MCF 10A (cell line): ENCODE data around the gene MED13. TPM values are rescaled to one million over a fixed set of nuclear protein-coding genes. Genes with fewer than 3 reads are reported as not detected.

Source experiments
- BruUV-seq: library from RNA; stranded (reverse); fragments of 400-500 nt; replicated peaks from 2 replicates; lab custom pipeline; 2021; lab: Mats Ljungman, UMichigan
- CTCF ChIA-PET: fragments of 300-600 bp; sonication (Branson Sonifier 250); formaldehyde crosslinking; extraction: SDS; loops from one replicate; lab custom pipeline; 2021; ENCODE audit warnings: antibody characterized with exemption, inconsistent platforms; lab: Yijun Ruan, JAX
- POLR2A ChIA-PET: fragments of 300-600, 350-650 bp; sonication (Branson Sonifier 250); formaldehyde crosslinking; extraction: SDS; loops from one replicate; lab custom pipeline; 2020; ENCODE audit warnings: antibody characterized with exemption, inconsistent platforms; lab: Yijun Ruan, JAX
- DNase-seq: peaks from one replicate; pipeline ENCODE4 v3.0.0-alpha.2; 2018; ENCODE audit not compliant: unreplicated experiment
- H3K27ac Mint-ChIP-seq: one replicate; pipeline ENCODE4 v1.8.0; 2022; ENCODE audit warnings: mild to moderate bottlenecking, low read depth, mixed read lengths; ENCODE audit not compliant: unreplicated experiment
- H3K27me3 Mint-ChIP-seq: one replicate; pipeline ENCODE4 v1.8.0; 2022; ENCODE audit warnings: mixed read lengths; ENCODE audit not compliant: insufficient read depth, unreplicated experiment
- H3K36me3 Mint-ChIP-seq: one replicate; pipeline ENCODE4 v1.8.0; 2022; ENCODE audit warnings: mild to moderate bottlenecking, moderate library complexity, mixed read lengths; ENCODE audit not compliant: insufficient read depth, unreplicated experiment
- H3K4me1 Mint-ChIP-seq: one replicate; pipeline ENCODE4 v1.8.0; 2022; ENCODE audit warnings: mixed read lengths; ENCODE audit not compliant: insufficient read depth, unreplicated experiment
- H3K4me3 Mint-ChIP-seq: one replicate; pipeline ENCODE4 v1.8.0; 2022; ENCODE audit warnings: mild to moderate bottlenecking, moderate library complexity, mixed read lengths; ENCODE audit not compliant: unreplicated experiment
- H3K9me3 Mint-ChIP-seq: one replicate; pipeline ENCODE4 v1.8.0; 2022; ENCODE audit warnings: mixed read lengths; ENCODE audit not compliant: unreplicated experiment
- CTCF ChIP-seq: fragments of 200-600 bp; IDR thresholded peaks from one replicate; pipeline ENCODE4 v1.8.0; 2022; ENCODE audit warnings: antibody characterized with exemption, mild to moderate bottlenecking; ENCODE audit not compliant: unreplicated experiment
- intact Hi-C: fragments of 100-400 bp; cut with micrococcal nuclease; formaldehyde crosslinking; loops from 2 replicates; pipeline ENCODE4 v1.14.1; 2022
- total RNA-seq: library from RNA; stranded (reverse); gene quantifications from 2 replicates; pipeline ENCODE4 v1.2.3, GENCODE V29; 2022

Gene MED13
- total RNA-seq, 1 experiment from 2014 or later: 58.7 TPM

- CTCF ChIA-PET: no interaction called here
- TF ChIP-seq CTCF: no peak
- intact Hi-C loops: no loop called here
- Mint-ChIP-seq H3K4me3 (no peak overlapping the region), H3K27me3 (no peaks in the 10 kb centered on the region), H3K9me3 (no peaks in the 10 kb centered on the region), H3K4me1 (peaks cover 17% of the 10 kb centered on the region), H3K27ac (no peak overlapping the region), H3K36me3 (peaks cover 81% of the 10 kb centered on the region)
- BruUV-seq: no TSS peak
- no peak for DNase-seq
- POLR2A ChIA-PET: interaction anchor here (1.5 to 1.6 kb wide), 2 partner anchors 9 to 17 kb away, joined by 5 to 9 read pairs; no protein-coding TSS in a partner anchor
These were observed 15.8 kb downstream of the MED13 start for GRCh38 chr17:62049299-62049698.

GRCh38 chr17:62048262-62048661 lies 16.8 kb downstream of the MED13 start:
- Mint-ChIP-seq H3K36me3 (peaks cover 81% of the 10 kb centered on the region), H3K27ac (no peak overlapping the region)

GRCh38 chr17:62045517-62045916 lies 19.6 kb downstream of the MED13 start:
- H3K4me3 Mint-ChIP-seq: no peak overlapping the region
- no peaks in the 10 kb centered on the region for H3K9me3 Mint-ChIP-seq
- CTCF ChIA-PET: interaction anchor here (0.6 kb wide), 1 partner anchor 31 kb away, joined by 6 read pairs; no protein-coding TSS in a partner anchor
- no peak for TF ChIP-seq CTCF
- H3K27ac Mint-ChIP-seq: no peak overlapping the region
- DNase-seq: no peak
- no peaks in the 10 kb centered on the region for H3K4me1 Mint-ChIP-seq
- H3K36me3 Mint-ChIP-seq: peaks cover 82% of the 10 kb centered on the region
- no peaks in the 10 kb centered on the region for H3K27me3 Mint-ChIP-seq
- POLR2A ChIA-PET: interaction anchor here (0.9 to 1.5 kb wide), 2 partner anchors 9 to 14 kb away, joined by 3 to 4 read pairs; no protein-coding TSS in a partner anchor
- intact Hi-C loops: no loop called here
- no TSS peak for BruUV-seq

More at GRCh38 chr17:62048262-62048661, 16.8 kb downstream of the MED13 start:
- peaks cover 12% of the 10 kb centered on the region for H3K4me1 Mint-ChIP-seq
- DNase-seq: no peak
- intact Hi-C loops: no loop called here
- no peak overlapping the region for H3K4me3 Mint-ChIP-seq
- ChIA-PET POLR2A (interaction anchor here (0.7 to 1.5 kb wide), 2 partner anchors 8 to 99 kb away, joined by 3 to 9 read pairs; no protein-coding TSS in a partner anchor), CTCF (interaction anchor here (0.6 kb wide), 1 partner anchor 109 kb away, joined by 3 read pairs; no protein-coding TSS in a partner anchor)
- H3K27me3 Mint-ChIP-seq: no peaks in the 10 kb centered on the region
- H3K9me3 Mint-ChIP-seq: no peaks in the 10 kb centered on the region
- BruUV-seq: no TSS peak
- no peak for TF ChIP-seq CTCF

- no TSS peak for BruUV-seq
- Mint-ChIP-seq H3K9me3 (no peaks in the 10 kb centered on the region), H3K4me3 (no peak overlapping the region), H3K27me3 (no peaks in the 10 kb centered on the region), H3K36me3 (peaks cover 82% of the 10 kb centered on the region), H3K4me1 (no peaks in the 10 kb centered on the region), H3K27ac (no peak overlapping the region)
- intact Hi-C loops: no loop called here
- POLR2A ChIA-PET: interaction anchor here (0.9 to 1.5 kb wide), 2 partner anchors 9 to 14 kb away, joined by 3 to 4 read pairs; no protein-coding TSS in a partner anchor
- DNase-seq: no peak
- no peak for TF ChIP-seq CTCF
- CTCF ChIA-PET: interaction anchor here (0.6 kb wide), 1 partner anchor 31 kb away, joined by 6 read pairs; no protein-coding TSS in a partner anchor
These were observed 20.0 kb downstream of the MED13 start for GRCh38 chr17:62045109-62045508.
